ENCODE results near the gene CLEC9A.

GRCh38 chr12:10068644-10069043 is 38.2 kb downstream of the CLEC9A start:
- no peak for TF ChIP-seq FOXM1 (IDR thresholded peaks at IDR 0.05; ENCODE audit: borderline replicate concordance)
- no peak for TF ChIP-seq BHLHE40 (IDR thresholded peaks at IDR 0.05; ENCODE audit: borderline replicate concordance)
- no peak for TF ChIP-seq ZNF384 (IDR thresholded peaks at IDR 0.05)
- TF ChIP-seq ARNT (IDR thresholded peaks at IDR 0.05) = no peak

Data from HEK293T (cell line).